ENCODE data around the gene AJM1.

DNA sequence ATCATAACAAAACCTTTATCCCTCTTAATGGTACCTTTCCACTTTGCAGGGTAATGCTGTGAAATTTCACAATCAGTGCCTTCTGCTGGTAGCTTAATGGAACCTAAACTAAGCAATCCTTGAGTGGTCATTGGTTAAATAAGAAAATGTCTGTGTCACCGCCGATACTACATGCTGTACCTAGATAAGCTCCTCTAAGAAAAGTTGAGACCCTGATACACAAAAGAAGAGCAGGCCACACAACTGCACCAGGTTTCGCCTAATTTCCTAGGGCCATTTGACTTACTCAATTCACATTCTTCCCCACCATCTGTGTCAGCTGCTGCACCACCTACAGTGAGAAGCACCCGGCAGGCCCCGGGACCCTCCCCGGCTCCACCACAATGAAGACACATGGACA is 32.9 kb downstream of the AJM1 start:
- TF ChIP-seq, protein P1, sequence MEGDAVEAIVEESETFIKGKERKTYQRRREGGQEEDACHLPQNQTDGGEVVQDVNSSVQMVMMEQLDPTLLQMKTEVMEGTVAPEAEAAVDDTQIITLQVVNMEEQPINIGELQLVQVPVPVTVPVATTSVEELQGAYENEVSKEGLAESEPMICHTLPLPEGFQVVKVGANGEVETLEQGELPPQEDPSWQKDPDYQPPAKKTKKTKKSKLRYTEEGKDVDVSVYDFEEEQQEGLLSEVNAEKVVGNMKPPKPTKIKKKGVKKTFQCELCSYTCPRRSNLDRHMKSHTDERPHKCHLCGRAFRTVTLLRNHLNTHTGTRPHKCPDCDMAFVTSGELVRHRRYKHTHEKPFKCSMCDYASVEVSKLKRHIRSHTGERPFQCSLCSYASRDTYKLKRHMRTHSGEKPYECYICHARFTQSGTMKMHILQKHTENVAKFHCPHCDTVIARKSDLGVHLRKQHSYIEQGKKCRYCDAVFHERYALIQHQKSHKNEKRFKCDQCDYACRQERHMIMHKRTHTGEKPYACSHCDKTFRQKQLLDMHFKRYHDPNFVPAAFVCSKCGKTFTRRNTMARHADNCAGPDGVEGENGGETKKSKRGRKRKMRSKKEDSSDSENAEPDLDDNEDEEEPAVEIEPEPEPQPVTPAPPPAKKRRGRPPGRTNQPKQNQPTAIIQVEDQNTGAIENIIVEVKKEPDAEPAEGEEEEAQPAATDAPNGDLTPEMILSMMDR (IDR thresholded peaks at IDR 0.05) = no peak
- TF ChIP-seq POLR2A (IDR thresholded peaks at IDR 0.05) = no peak

All from esophagus squamous epithelium (tissue), 4 donors.